ENCODE results near the gene TMOD3.

GRCh38 chr15:51907136-51907862, 77.8 kb downstream of the TMOD3 start:
- TF ChIP-seq, protein P1, sequence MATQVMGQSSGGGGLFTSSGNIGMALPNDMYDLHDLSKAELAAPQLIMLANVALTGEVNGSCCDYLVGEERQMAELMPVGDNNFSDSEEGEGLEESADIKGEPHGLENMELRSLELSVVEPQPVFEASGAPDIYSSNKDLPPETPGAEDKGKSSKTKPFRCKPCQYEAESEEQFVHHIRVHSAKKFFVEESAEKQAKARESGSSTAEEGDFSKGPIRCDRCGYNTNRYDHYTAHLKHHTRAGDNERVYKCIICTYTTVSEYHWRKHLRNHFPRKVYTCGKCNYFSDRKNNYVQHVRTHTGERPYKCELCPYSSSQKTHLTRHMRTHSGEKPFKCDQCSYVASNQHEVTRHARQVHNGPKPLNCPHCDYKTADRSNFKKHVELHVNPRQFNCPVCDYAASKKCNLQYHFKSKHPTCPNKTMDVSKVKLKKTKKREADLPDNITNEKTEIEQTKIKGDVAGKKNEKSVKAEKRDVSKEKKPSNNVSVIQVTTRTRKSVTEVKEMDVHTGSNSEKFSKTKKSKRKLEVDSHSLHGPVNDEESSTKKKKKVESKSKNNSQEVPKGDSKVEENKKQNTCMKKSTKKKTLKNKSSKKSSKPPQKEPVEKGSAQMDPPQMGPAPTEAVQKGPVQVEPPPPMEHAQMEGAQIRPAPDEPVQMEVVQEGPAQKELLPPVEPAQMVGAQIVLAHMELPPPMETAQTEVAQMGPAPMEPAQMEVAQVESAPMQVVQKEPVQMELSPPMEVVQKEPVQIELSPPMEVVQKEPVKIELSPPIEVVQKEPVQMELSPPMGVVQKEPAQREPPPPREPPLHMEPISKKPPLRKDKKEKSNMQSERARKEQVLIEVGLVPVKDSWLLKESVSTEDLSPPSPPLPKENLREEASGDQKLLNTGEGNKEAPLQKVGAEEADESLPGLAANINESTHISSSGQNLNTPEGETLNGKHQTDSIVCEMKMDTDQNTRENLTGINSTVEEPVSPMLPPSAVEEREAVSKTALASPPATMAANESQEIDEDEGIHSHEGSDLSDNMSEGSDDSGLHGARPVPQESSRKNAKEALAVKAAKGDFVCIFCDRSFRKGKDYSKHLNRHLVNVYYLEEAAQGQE (IDR thresholded peaks at IDR 0.05), result peak; percentile 72
- TF ChIP-seq, protein P2, sequence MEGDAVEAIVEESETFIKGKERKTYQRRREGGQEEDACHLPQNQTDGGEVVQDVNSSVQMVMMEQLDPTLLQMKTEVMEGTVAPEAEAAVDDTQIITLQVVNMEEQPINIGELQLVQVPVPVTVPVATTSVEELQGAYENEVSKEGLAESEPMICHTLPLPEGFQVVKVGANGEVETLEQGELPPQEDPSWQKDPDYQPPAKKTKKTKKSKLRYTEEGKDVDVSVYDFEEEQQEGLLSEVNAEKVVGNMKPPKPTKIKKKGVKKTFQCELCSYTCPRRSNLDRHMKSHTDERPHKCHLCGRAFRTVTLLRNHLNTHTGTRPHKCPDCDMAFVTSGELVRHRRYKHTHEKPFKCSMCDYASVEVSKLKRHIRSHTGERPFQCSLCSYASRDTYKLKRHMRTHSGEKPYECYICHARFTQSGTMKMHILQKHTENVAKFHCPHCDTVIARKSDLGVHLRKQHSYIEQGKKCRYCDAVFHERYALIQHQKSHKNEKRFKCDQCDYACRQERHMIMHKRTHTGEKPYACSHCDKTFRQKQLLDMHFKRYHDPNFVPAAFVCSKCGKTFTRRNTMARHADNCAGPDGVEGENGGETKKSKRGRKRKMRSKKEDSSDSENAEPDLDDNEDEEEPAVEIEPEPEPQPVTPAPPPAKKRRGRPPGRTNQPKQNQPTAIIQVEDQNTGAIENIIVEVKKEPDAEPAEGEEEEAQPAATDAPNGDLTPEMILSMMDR (IDR thresholded peaks at IDR 0.05; ENCODE audit: low read depth, low read length, missing input control), result peak; percentile 54
- TF ChIP-seq GABPA (IDR thresholded peaks at IDR 0.05 in 1 of 2, conservative IDR thresholded peaks at IDR 0.05 in 1 of 2) (no peak), ATF3 (IDR thresholded peaks at IDR 0.05) (peak; percentile 74)
- TF ChIP-seq, protein P3, sequence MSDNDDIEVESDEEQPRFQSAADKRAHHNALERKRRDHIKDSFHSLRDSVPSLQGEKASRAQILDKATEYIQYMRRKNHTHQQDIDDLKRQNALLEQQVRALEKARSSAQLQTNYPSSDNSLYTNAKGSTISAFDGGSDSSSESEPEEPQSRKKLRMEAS (IDR thresholded peaks at IDR 0.05), result peak; percentile 75

All from liver (tissue), 3 donors.